Pancreas (tissue), 10 donors: Measurements from ENCODE around the gene SUFU. TPM values are rescaled to one million over a fixed set of nuclear protein-coding genes. Genes with fewer than 3 reads are reported as not detected.
A peak's percentile ranks its signal among the peaks of the same experiment; 100 is the strongest.
"Not testable (repeated sequence)": the region's sequence is repeated elsewhere in the genome, so short reads cannot be mapped to it uniquely, and the experiment has no call there.

ENCODE experiments used
- ATAC-seq, 4 donors: fragments of 200-7000 bp; cut with Tn5 transposase; one replicate each; pipeline versions ENCODE4 v1.8.0 to v1.9.1; 2020; ENCODE audit warnings: mild to moderate bottlenecking in 4 of 4, moderate library complexity in 4 of 4
- DNase-seq, 6 donors: peaks; one replicate each; pipeline ENCODE4 v3.0.0-alpha.2; 2020
- FAIRE-seq: peaks from 2 replicates; lab custom pipeline; 2012; peaks lifted over from hg19 to GRCh38; lab: Jason Lieb, UNC
- H3K27ac ChIP-seq, 4 donors: fragments of 200-600 bp; sonication (generic); 1 replicate in 3 of 4; 2 replicates in 1 of 4; pipeline versions ENCODE4 v1.5.0 to v1.8.0; 2020
- H3K27me3 ChIP-seq, 4 donors: fragments of 200-600 bp; one replicate each; pipeline ENCODE4 v1.8.0; 2021
- H3K36me3 ChIP-seq, 3 donors: fragments of 200-600 bp; sonication (generic) in 1 of 3; one replicate each; pipeline versions ENCODE4 v1.5.0 to v1.8.0; 2020 to 2021
- H3K4me1 ChIP-seq, 3 donors: fragments of 200-600 bp; one replicate each; pipeline ENCODE4 v1.8.0; 2021
- H3K4me3 ChIP-seq, 4 donors: fragments of 200-600 bp; sonication (generic) in 2 of 4; one replicate each; pipeline versions ENCODE4 v1.5.0 to v1.8.0; 2020 to 2021
- H3K9me3 ChIP-seq, 4 donors: fragments of 200-600 bp; one replicate each; pipeline ENCODE4 v1.8.0; 2021
- CTCF ChIP-seq, 4 donors: fragments of 200-600 bp; sonication (generic) in 3 of 4; IDR thresholded peaks; one replicate each; pipeline versions ENCODE4 v1.5.0 to v1.8.0; 2021; ENCODE audit warnings: antibody characterized with exemption in 4 of 4
- WGBS, 2 donors: extraction: QIAGEN DNeasy Blood & Tissue Kit; methylation state at CpG; one replicate each; pipeline ENCODE4 v1.1.7; 2013; 5-methylcytosine and 5-hydroxymethylcytosine counted together
- intact Hi-C, 3 donors: fragments of 100-400 bp; cut with DNase I; formaldehyde crosslinking; loops; one replicate each; pipeline versions ENCODE4 v1.11.1 to v1.14.2; 2022
- polyA plus RNA-seq, 2 donors: library from polyadenylated mRNA; stranded (reverse); fragments of 200-250 nt; gene quantifications; one replicate each; pipeline ENCODE4 v1.2.3, GENCODE V29; 2013
- total RNA-seq, 6 donors: library from RNA; stranded (reverse); fragmentation: NEBNext Ultra II Directional in 4 of 6; extraction: Animal tissue kit (Norgen Biotek cat#: 25700) in 4 of 6; gene quantifications; one replicate each; pipeline versions ENCODE4 v1.2.1 to v1.2.4, GENCODE V29; 2021 to 2023
- donor health status: healthy with polysubstance abuse.
- donor health status: DM: no; HTN: no; CAD: no; lungs with moderate emphysema.
- donor health status: DM: no; HTN: no; CAD: no.
- donor health status: control.
- donor health status: control.
- donor health status: Bipolar disorder and iron deficiency.
- donor health status: DM: yes; HTN: yes; CAD: no.
- donor health status: DM: no; HTN: no; CAD: no.
- donor health status: DM: no; HTN: no; CAD: no.
- donor health status: DM: yes; HTN: yes; CAD: no.

Gene SUFU
- total and polyA plus RNA-seq, 8 donors: 1.9 to 7.8 (median 2.9) TPM

- Histone ChIP-seq H3K27ac (no peak overlapping the region), H3K4me1 (no peaks in the 10 kb centered on the region), H3K9me3 (no peaks in the 10 kb centered on the region), H3K4me3 (no peak overlapping the region), H3K27me3 (no peaks in the 10 kb centered on the region), H3K36me3 (no peaks in the 10 kb centered on the region)
- intact Hi-C loops: no loop called here
- no peak for TF ChIP-seq CTCF (IDR thresholded peaks at IDR 0.05)
- ATAC-seq (peak in 1 of 4 donors; percentile 51), FAIRE-seq (no peak), DNase-seq (peak in 1 of 6 donors; percentile 30)
- WGBS, 2 donors: 92 to 95% methylated on average over 13 of the region's 13 CpGs
These were observed 30.6 kb downstream of the SUFU start for GRCh38 chr10:102534333-102534732.

DNA sequence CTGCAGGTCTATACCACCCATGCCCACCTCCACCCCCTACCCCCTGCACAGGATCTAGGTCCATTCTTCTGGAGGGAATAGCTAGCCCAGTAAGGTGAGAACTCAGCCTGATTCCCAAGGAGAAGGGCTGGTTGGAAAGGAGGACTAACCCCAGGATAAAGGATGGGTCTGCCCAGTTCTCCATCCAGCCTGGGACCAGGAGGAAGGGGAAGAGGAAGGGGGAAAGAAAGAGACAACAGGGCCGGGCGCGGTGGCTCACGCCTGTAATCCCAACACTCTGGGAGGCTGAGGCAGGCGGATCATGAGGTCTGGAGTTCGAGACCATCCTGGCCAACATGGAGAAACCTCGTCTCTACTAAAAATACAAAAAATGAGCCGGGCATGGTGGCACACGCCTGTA lies 31.2 kb downstream of the SUFU start:
- WGBS, 2 donors: 96 to 97% methylated on average over 9 of the region's 9 CpGs
- H3K4me1 ChIP-seq, H3K4me3 ChIP-seq, FAIRE-seq, H3K9me3 ChIP-seq, H3K36me3 ChIP-seq, ATAC-seq, intact Hi-C loops, H3K27ac ChIP-seq, H3K27me3 ChIP-seq: not testable (repeated sequence)
- peak in 1 of 6 donors; percentile 8 for DNase-seq

GRCh38 chr10:102535481-102536147 lies 31.8 kb downstream of the SUFU start:
- peak in 1 of 6 donors; percentile 18 for DNase-seq
- FAIRE-seq: no peak
- H3K27ac ChIP-seq: no peak overlapping the region
- ATAC-seq: no peak
- 95 to 96% methylated on average over 7 of the region's 7 CpGs for WGBS, 2 donors
- no peaks in the 10 kb centered on the region for H3K36me3 ChIP-seq
- intact Hi-C loops: no loop called here
- H3K4me3 ChIP-seq: no peak overlapping the region
- no peak for TF ChIP-seq CTCF (IDR thresholded peaks at IDR 0.05)
- H3K4me1 ChIP-seq: no peaks in the 10 kb centered on the region
- no peaks in the 10 kb centered on the region for H3K9me3 ChIP-seq
- no peaks in the 10 kb centered on the region for H3K27me3 ChIP-seq

DNA sequence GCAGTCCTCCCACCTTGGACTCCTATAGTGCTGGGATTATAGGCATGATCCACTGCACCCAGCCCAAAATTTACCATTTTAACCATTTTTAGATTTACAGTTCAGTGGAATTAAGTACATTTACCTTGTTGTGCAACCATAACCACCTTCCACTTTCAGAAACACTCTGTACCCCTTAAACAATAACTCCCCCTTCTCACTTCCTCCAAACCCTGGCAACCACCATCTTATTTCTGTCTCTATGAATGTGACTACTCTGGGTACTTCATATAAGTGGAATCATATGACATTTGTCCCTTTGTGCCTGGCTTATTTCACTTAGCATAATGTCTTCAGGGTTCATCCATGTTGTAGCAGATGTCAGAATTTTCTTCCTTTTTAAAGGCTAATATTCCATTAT lies 33.6 kb downstream of the SUFU start:
- no peaks in the 10 kb centered on the region for H3K4me1 ChIP-seq
- no peaks in the 10 kb centered on the region for H3K36me3 ChIP-seq
- intact Hi-C loops: no loop called here
- TF ChIP-seq CTCF (IDR thresholded peaks at IDR 0.05): no peak
- H3K4me3 ChIP-seq: no peak overlapping the region
- DNase-seq (no peak), ATAC-seq (no peak), FAIRE-seq (no peak)
- H3K27ac ChIP-seq: no peak overlapping the region
- no peaks in the 10 kb centered on the region for H3K9me3 ChIP-seq
- no peaks in the 10 kb centered on the region for H3K27me3 ChIP-seq

- no peaks in the 10 kb centered on the region for H3K36me3 ChIP-seq
- no peak overlapping the region for H3K4me3 ChIP-seq
- H3K27me3 ChIP-seq: no peaks in the 10 kb centered on the region
- no peak for DNase-seq
- intact Hi-C loops: no loop called here
- no peak for ATAC-seq
- TF ChIP-seq CTCF (IDR thresholded peaks at IDR 0.05): no peak
- no peak overlapping the region for H3K27ac ChIP-seq
- FAIRE-seq: no peak
- no peaks in the 10 kb centered on the region for H3K4me1 ChIP-seq
- WGBS, 2 donors: 98% methylated on average over 2 of the region's 2 CpGs
- H3K9me3 ChIP-seq: no peaks in the 10 kb centered on the region
These were observed 34.2 kb downstream of the SUFU start for GRCh38 chr10:102537948-102538347.
